ENCODE results near the gene NHLRC4.

GRCh38 chr16:591231-591630 is 24.4 kb downstream of the NHLRC4 start:
- no peak for TF ChIP-seq CTCF (IDR thresholded peaks at IDR 0.05; ENCODE audit: control extremely low read depth in 1 of 3, insufficient read depth in 1 of 3, low read depth in 1 of 3, low read length in 3 of 3)
- TF ChIP-seq POLR2AphosphoS5 (IDR thresholded peaks at IDR 0.05; ENCODE audit: low read depth, low read length) = no peak
- no peak for TF ChIP-seq POLR2A (IDR thresholded peaks at IDR 0.05; ENCODE audit: control extremely low read depth in 1 of 2, low read depth in 2 of 2, low read length in 2 of 2)
- TF ChIP-seq NRF1 (IDR thresholded peaks at IDR 0.05; ENCODE audit: low read depth, low read length) = no peak
- TF ChIP-seq EZH2 (IDR thresholded peaks at IDR 0.05; ENCODE audit: low read depth, low read length, severe bottlenecking) = no peak
- TF ChIP-seq MAX (IDR thresholded peaks at IDR 0.05) = no peak
- no peak for TF ChIP-seq CEBPB (IDR thresholded peaks at IDR 0.05; ENCODE audit: low read depth, low read length)
- no peak for TF ChIP-seq RFX5 (IDR thresholded peaks at IDR 0.05; ENCODE audit: borderline replicate concordance, low read depth, low read length)
- no peak for TF ChIP-seq JUN (IDR thresholded peaks at IDR 0.05; ENCODE audit: low read depth, low read length)
- no peak for TF ChIP-seq EP300 (IDR thresholded peaks at IDR 0.05; ENCODE audit: borderline replicate concordance in 1 of 2, low read depth in 2 of 2, low read length in 2 of 2)
- no peak for TF ChIP-seq FOSL1 (IDR thresholded peaks at IDR 0.05; ENCODE audit: insufficient read depth, low read depth, low read length)
- no peak for TF ChIP-seq RBBP5 (IDR thresholded peaks at IDR 0.05; ENCODE audit: borderline replicate concordance, low read depth, low read length)

Measured in H1 (cell line).